SK-N-SH (cell line): ENCODE measurements around the gene CUEDC2. TPM values are rescaled to one million over a fixed set of nuclear protein-coding genes. Genes with fewer than 3 reads are reported as not detected.
A peak's percentile ranks its signal among the peaks of the same experiment; 100 is the strongest.

Experiments used
- CTCF ChIA-PET: fragments of 300-600, 350-600 bp; formaldehyde crosslinking; extraction: SDS; loops from one replicate; lab custom pipeline; 2021; lab: Yijun Ruan, JAX
- POLR2A ChIA-PET: fragments of 350-600 bp; sonication (Branson Sonifier 250); formaldehyde crosslinking; extraction: SDS; loops from one replicate; lab custom pipeline; 2020; ENCODE audit warnings: antibody characterized with exemption, inconsistent platforms; lab: Yijun Ruan, JAX
- DNase-seq: peaks from one replicate; pipeline ENCODE4 v3.0.0; 2012
- H2AFZ ChIP-seq: fragments of 200-600 bp; sonication (generic); 2 replicates; pipeline ENCODE4 v1.8.1; 2016; ENCODE audit warnings: antibody characterized with exemption, mild to moderate bottlenecking, low read depth
- H3F3A ChIP-seq: fragments of 200-600 bp; sonication (generic); replicated peaks from 2 replicates; pipeline ENCODE3; 2016; ENCODE audit warnings: antibody characterized with exemption, mild to moderate bottlenecking; ENCODE audit not compliant: insufficient read depth
- H3K27ac ChIP-seq, 2 experiments: fragments of 200-500 bp in 1 of 2; fragments of 200-600 bp in 1 of 2; sonication (Bioruptor generic) in 1 of 2; sonication (generic), shearing (Covaris generic) in 1 of 2; 2 replicates each; pipeline versions ENCODE4 v1.5.1 to v1.6.1; 2014 to 2016; ENCODE audit warnings: low read depth in 2 of 2, inconsistent platforms in 1 of 2, low read length in 1 of 2, mild to moderate bottlenecking in 1 of 2, mixed read lengths in 1 of 2
- H3K27me3 ChIP-seq: fragments of 200-600 bp; sonication (generic), shearing (Covaris generic); 2 replicates; pipeline ENCODE4 v1.6.1; 2016; ENCODE audit warnings: mixed run types; ENCODE audit not compliant: insufficient read depth
- H3K36me3 ChIP-seq, 2 experiments: fragments of 200-500 bp in 1 of 2; fragments of 200-600 bp in 1 of 2; sonication (Bioruptor generic) in 1 of 2; sonication (generic) in 1 of 2; replicated peaks in 1 of 2; 2 replicates each; pipeline versions ENCODE3 to v1.5.1; 2014 to 2016; ENCODE audit warnings: low read length in 1 of 2, mild to moderate bottlenecking in 1 of 2; ENCODE audit not compliant: insufficient read depth in 2 of 2, control insufficient read depth in 1 of 2
- H3K4me1 ChIP-seq, 2 experiments: fragments of 200-500 bp in 1 of 2; fragments of 200-600 bp in 1 of 2; sonication (Bioruptor generic) in 1 of 2; sonication (generic), shearing (Covaris generic) in 1 of 2; 2 replicates each; pipeline versions ENCODE4 v1.5.1 to v1.6.1; 2014 to 2016; ENCODE audit warnings: low read depth in 1 of 2, low read length in 1 of 2, mixed run types in 1 of 2; ENCODE audit not compliant: insufficient read depth in 2 of 2, control insufficient read depth in 1 of 2
- H3K4me2 ChIP-seq: fragments of 200-600 bp; sonication (generic), shearing (Covaris generic); 2 replicates; pipeline ENCODE4 v1.6.1; 2017; ENCODE audit warnings: mixed run types
- H3K4me3 ChIP-seq, 2 experiments: fragments of 200-500 bp in 1 of 2; fragments of 200-600 bp in 1 of 2; sonication (Bioruptor generic) in 1 of 2; sonication (generic), shearing (Covaris generic) in 1 of 2; 2 replicates each; pipeline versions ENCODE4 v1.5.1 to v1.8.1; 2014 to 2016; ENCODE audit warnings: low read depth in 2 of 2, inconsistent platforms in 1 of 2, low read length in 1 of 2, mild to moderate bottlenecking in 1 of 2, mixed read lengths in 1 of 2, moderate library complexity in 1 of 2
- H3K79me2 ChIP-seq: fragments of 200-600 bp; sonication (generic); 2 replicates; pipeline ENCODE4 v1.8.1; 2017; ENCODE audit warnings: mild to moderate bottlenecking; ENCODE audit not compliant: insufficient read depth
- H3K9ac ChIP-seq: fragments of 200-600 bp; sonication (generic); 2 replicates; pipeline ENCODE4 v1.6.1; 2017; ENCODE audit warnings: mixed run types
- H3K9me2 ChIP-seq: fragments of 200-600 bp; sonication (generic); 2 replicates; pipeline ENCODE4 v1.6.1; 2017; ENCODE audit warnings: mixed run types
- H3K9me3 ChIP-seq: fragments of 200-600 bp; sonication (generic); 2 replicates; pipeline ENCODE4 v1.6.1; 2017; ENCODE audit warnings: mixed run types, mild to moderate bottlenecking, moderate library complexity
- H4K20me1 ChIP-seq: fragments of 200-600 bp; sonication (generic); 2 replicates; pipeline ENCODE4 v1.6.1; 2017; ENCODE audit warnings: mild to moderate bottlenecking, mixed run types; ENCODE audit not compliant: insufficient read depth
- ELF1 ChIP-seq: IDR thresholded peaks from 2 replicates; pipeline ENCODE4 v1.4.0; 2012
- FOSL2 ChIP-seq: IDR thresholded peaks from 2 replicates; pipeline ENCODE4 v1.4.0; 2012; ENCODE audit warnings: low read depth, mild to moderate bottlenecking, moderate library complexity, borderline replicate concordance
- GABPA ChIP-seq: IDR thresholded peaks from 2 replicates; pipeline ENCODE4 v1.4.0; 2012; ENCODE audit warnings: low read depth, mild to moderate bottlenecking
- GATA2 ChIP-seq: sonication (generic); formaldehyde crosslinking; IDR thresholded peaks from 2 replicates; pipeline ENCODE4 v1.5.0; 2020; ENCODE audit warnings: mild to moderate bottlenecking, missing genetic modification reagents
- MXI1 ChIP-seq: IDR thresholded peaks from 2 replicates; pipeline ENCODE4 v1.6.1; 2012; ENCODE audit warnings: mild to moderate bottlenecking, low read depth, low read length, improper control_type of control experiment
- RFX5 ChIP-seq: IDR thresholded peaks from 2 replicates; pipeline ENCODE4 v1.6.1; 2012; ENCODE audit warnings: mild to moderate bottlenecking, improper control_type of control experiment, low read length
- TCF12 ChIP-seq: IDR thresholded peaks from 2 replicates; pipeline ENCODE4 v1.4.0; 2012
- YY1 ChIP-seq: IDR thresholded peaks from 2 replicates; pipeline ENCODE4 v1.4.0; 2012; ENCODE audit warnings: low read depth, mild to moderate bottlenecking
- WGBS: methylation state at CpG from one replicate; pipeline ENCODE4 v1.1.6; 2017; ENCODE audit warnings: low lambda C conversion rate; 5-methylcytosine and 5-hydroxymethylcytosine counted together
- polyA plus RNA-seq, 3 experiments: library from polyadenylated mRNA; depleted of rRNA; stranded (reverse); fragments of >200 nt; gene quantifications; 2 replicates each; pipeline ENCODE4 v1.2.3, GENCODE V29; 2012
- TF ChIP-seq, protein P1 (sequence below): fragments of 200-600 bp; sonication (generic); IDR thresholded peaks from 2 replicates; pipeline ENCODE4 v1.6.1; 2017; ENCODE audit warnings: antibody characterized with exemption, mild to moderate bottlenecking, moderate library complexity
- TF ChIP-seq, protein P2 (sequence below): fragments of 150-350 bp; IDR thresholded peaks from 2 replicates; pipeline ENCODE4 v1.6.1; 2017; ENCODE audit warnings: antibody characterized with exemption, low read length, low read depth, borderline replicate concordance
- TF ChIP-seq, protein P3 (sequence below): IDR thresholded peaks from 2 replicates; pipeline ENCODE4 v1.4.0; 2012; ENCODE audit warnings: low read depth

Gene CUEDC2
- polyA plus RNA-seq, 1 of the 3 experiments (the other 2 are of a cell fraction), result 162 TPM

DNA sequence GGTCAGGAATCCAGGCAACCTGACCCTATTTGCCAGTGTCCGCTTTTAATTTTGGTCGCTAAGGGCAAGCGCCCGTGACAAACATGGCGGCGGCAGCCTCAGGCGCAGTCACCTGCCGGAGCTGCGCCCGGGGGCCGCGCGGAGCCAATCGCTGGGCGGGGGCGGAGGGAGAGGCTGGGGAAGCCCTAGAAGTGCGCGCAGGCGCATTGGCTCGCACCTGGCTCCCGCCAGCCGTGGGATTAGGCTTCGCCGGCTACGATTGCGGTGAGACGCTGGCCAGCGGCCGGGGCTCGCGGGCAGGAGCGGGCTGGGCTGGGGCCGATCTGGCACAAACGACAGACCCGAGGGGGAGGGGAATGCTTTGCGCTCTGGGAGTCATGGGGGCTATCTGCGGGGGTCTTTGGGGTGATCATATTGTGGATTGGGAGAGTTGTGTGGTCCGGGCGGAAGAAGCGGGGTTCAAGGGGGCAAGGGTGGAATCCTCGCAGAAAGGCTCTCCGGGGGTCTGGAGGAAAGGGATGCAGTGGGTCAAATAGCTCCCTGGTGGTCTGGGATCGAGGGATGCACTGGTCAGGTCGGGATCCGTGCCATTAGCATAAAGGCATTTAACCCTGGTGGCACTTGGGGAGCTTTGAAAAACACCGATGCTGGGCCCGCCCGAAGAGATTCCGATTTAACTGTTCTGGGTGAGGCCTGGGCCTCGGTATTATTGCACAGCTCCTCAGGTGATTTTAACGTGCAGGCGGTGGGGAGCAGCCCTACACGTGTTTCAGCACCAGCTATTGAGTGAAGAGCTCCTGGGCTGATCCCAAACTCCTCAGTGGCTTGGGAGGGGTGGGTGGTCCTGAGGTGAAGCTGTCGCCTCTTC is 29.0 kb upstream of the CUEDC2 start (continued):
- TF ChIP-seq GATA2 (no peak), GABPA (peak; percentile 30; the same call in 1 of the 2 replicates), MXI1 (peak; percentile 54; the same call in 1 of the 2 replicates), YY1 (peak; percentile 99), TCF12 (no peak; the same call in 1 of the 2 replicates), FOSL2 (no peak), RFX5 (no peak)
- TF ChIP-seq, protein P1, sequence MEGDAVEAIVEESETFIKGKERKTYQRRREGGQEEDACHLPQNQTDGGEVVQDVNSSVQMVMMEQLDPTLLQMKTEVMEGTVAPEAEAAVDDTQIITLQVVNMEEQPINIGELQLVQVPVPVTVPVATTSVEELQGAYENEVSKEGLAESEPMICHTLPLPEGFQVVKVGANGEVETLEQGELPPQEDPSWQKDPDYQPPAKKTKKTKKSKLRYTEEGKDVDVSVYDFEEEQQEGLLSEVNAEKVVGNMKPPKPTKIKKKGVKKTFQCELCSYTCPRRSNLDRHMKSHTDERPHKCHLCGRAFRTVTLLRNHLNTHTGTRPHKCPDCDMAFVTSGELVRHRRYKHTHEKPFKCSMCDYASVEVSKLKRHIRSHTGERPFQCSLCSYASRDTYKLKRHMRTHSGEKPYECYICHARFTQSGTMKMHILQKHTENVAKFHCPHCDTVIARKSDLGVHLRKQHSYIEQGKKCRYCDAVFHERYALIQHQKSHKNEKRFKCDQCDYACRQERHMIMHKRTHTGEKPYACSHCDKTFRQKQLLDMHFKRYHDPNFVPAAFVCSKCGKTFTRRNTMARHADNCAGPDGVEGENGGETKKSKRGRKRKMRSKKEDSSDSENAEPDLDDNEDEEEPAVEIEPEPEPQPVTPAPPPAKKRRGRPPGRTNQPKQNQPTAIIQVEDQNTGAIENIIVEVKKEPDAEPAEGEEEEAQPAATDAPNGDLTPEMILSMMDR, result no peak
- TF ChIP-seq, protein P2, sequence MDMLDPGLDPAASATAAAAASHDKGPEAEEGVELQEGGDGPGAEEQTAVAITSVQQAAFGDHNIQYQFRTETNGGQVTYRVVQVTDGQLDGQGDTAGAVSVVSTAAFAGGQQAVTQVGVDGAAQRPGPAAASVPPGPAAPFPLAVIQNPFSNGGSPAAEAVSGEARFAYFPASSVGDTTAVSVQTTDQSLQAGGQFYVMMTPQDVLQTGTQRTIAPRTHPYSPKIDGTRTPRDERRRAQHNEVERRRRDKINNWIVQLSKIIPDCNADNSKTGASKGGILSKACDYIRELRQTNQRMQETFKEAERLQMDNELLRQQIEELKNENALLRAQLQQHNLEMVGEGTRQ, result peak; percentile 50; the same call in 1 of the 2 replicates
- TF ChIP-seq, protein P3, sequence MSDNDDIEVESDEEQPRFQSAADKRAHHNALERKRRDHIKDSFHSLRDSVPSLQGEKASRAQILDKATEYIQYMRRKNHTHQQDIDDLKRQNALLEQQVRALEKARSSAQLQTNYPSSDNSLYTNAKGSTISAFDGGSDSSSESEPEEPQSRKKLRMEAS, result peak; percentile 52; the same call in 1 of the 2 replicates

DNA sequence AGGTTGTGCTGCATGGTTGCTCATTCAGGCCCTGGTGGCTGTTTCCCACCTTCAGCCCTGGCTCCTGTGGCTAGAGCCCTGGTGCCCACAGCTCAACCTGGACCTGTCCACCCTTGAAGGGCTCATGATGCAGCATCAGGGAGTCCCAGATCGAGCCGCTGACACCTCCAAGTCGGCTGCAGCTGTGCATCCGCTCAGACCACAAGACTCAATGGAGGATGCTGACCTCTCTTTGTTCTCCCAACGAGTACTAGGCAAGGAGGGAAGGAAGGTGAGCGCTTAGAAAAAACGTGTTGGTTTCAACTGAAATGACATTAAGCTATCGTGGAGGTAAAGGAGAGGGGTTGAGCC is 28.4 kb upstream of the CUEDC2 start:
- Histone ChIP-seq H3F3A (peaks cover 5% of the 10 kb centered on the region), H3K9me3 (no peaks in the 10 kb centered on the region), H3K36me3 (no peaks in the 10 kb centered on the region), H3K27me3 (no peaks in the 10 kb centered on the region), H3K4me2 (peak overlapping the region; percentile 94), H3K9ac (0 out of 2 replicates have a peak overlapping the region, but pooled peaks have one; percentile 52), H3K79me2 (no peaks in the 10 kb centered on the region), H3K27ac (peak overlapping the region in 1 of 2 experiments; percentile 58; a peak in 1 of 4 replicates), H3K9me2 (no peaks in the 10 kb centered on the region), H2AFZ (peak overlapping the region; percentile 81), H3K4me1 (peaks cover 0 to 10% of the 10 kb centered on the region in 2 experiments; a peak in 1 of 4 replicates), H3K4me3 (peak overlapping the region; percentile 55 to 74), H4K20me1 (no peaks in the 10 kb centered on the region)
- CTCF ChIA-PET, result interaction anchor here (0.9 to 3.9 kb wide), 11 partner anchors 9 to 306 kb away, joined by 3 to 27 read pairs (median 4); partner anchors contain the start of genes C10orf95 and CUEDC2
- TF ChIP-seq ELF1, result no peak
- POLR2A ChIA-PET, result interaction anchor here (0.6 to 2.8 kb wide), 6 partner anchors 9 to 41 kb away, joined by 3 to 27 read pairs (median 4); partner anchors contain the start of genes C10orf95, CUEDC2 and FBXL15
- DNase-seq, result no peak
- 32% methylated on average over 8 of the region's 8 CpGs for WGBS
